Fibroblast of mammary gland (primary cell): ENCODE results near the gene GRPEL1.

ENCODE experiments used
- DNase-seq: peaks from one replicate; pipeline ENCODE4 v3.0.0-alpha.2; 2010; ENCODE audit warnings: low read depth
- H3K4me3 ChIP-seq: 2 replicates; pipeline ENCODE4 v1.5.1; 2011; ENCODE audit warnings: low read depth, mild to moderate bottlenecking, low read length, moderate library complexity; ENCODE audit not compliant: control insufficient read depth
- TF ChIP-seq, protein P1 (sequence below): conservative IDR thresholded peaks from 2 replicates; pipeline ENCODE4 v1.5.1; 2011; ENCODE audit warnings: low read depth, low read length, inconsistent platforms; ENCODE audit not compliant: control insufficient read depth, insufficient read depth

The GRPEL1 gene

DNA sequence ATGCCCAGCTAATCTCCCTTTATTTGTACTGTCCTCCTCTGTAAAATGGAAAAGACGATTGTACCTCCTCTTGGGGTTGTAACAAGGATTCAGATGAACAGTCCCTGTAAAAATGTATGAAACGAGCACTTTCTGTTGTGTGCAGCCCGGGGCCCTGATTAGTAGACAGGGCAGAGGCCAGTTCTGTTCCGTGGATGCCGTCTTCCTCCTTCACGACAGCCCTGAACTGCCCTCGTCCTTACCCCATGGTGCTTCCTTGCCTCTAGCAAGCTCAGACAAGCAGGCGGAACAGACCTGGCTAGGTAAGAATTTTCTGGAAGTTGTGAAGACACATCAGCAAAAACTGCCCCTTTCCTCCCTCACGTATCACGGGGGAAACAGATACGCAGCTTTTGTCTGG, 47.0 kb downstream of the GRPEL1 start:
- no peak for DNase-seq
- TF ChIP-seq, protein P1, sequence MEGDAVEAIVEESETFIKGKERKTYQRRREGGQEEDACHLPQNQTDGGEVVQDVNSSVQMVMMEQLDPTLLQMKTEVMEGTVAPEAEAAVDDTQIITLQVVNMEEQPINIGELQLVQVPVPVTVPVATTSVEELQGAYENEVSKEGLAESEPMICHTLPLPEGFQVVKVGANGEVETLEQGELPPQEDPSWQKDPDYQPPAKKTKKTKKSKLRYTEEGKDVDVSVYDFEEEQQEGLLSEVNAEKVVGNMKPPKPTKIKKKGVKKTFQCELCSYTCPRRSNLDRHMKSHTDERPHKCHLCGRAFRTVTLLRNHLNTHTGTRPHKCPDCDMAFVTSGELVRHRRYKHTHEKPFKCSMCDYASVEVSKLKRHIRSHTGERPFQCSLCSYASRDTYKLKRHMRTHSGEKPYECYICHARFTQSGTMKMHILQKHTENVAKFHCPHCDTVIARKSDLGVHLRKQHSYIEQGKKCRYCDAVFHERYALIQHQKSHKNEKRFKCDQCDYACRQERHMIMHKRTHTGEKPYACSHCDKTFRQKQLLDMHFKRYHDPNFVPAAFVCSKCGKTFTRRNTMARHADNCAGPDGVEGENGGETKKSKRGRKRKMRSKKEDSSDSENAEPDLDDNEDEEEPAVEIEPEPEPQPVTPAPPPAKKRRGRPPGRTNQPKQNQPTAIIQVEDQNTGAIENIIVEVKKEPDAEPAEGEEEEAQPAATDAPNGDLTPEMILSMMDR: no peak
- no peak overlapping the region for H3K4me3 ChIP-seq

DNA sequence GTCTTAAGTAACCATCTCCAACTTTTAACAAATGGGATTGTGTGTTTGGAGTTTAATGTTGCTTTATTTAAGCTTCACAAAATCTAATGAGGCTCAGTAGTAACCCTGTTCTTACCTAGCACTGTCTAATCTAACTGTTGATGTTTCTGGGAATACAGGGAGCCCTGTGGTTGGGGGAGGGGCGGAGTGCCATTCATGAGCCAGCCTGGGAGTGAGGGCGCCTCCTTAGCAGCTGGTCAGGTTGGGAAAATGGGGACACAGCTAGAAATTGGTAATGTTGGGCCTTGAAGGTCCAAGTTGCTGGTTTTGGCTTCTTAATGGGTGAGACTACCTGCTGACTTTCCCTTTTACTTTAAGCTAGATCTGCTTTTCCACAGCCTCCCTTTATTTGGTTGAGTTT, 47.6 kb downstream of the GRPEL1 start:
- TF ChIP-seq, protein P1: no peak
- H3K4me3 ChIP-seq: no peak overlapping the region
- no peak for DNase-seq

DNA sequence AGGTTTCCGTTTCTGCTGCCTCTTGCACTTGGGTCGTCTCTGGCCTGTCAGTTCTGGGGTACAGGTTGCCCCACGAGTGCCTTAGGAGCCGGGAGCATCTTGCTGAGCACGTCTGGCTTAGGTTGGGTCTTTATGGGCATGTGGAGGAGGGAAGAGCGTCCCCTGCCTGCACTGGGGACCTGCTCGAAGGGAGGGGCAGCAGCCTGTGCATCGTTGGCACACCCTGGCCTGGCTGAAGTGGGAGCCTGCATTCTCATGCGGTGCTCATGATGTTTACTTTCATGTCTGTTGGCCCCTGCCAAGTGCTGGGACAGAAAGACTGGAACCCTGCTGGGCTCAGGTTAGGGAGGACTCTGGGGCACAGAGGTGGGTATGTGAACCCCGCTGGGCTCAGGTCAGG, 48.5 kb downstream of the GRPEL1 start:
- TF ChIP-seq, protein P1: no peak
- no peak for DNase-seq
- H3K4me3 ChIP-seq: no peak overlapping the region

DNA sequence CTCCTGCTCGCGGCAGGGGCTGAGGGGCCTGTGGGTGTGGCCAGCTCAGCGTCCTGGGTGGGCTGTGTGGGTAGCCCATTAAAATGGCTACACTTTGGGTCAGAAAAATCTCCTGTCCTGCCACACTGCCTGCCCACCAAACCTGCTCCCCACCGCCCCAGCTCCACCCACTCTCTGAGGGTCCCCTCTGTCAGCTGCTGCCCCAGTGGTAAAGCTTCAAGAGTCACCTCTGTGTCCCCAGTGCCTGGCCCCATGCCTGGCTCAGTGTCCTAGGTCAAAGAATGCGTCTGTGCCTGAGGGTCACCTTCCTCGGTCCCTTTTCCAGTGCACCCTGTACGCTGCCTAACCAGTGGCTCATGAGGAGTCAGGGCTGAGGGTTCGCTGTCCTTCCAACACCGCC, 49.6 kb downstream of the GRPEL1 start:
- TF ChIP-seq, protein P1: no peak
- no peak overlapping the region for H3K4me3 ChIP-seq
- no peak for DNase-seq

DNA sequence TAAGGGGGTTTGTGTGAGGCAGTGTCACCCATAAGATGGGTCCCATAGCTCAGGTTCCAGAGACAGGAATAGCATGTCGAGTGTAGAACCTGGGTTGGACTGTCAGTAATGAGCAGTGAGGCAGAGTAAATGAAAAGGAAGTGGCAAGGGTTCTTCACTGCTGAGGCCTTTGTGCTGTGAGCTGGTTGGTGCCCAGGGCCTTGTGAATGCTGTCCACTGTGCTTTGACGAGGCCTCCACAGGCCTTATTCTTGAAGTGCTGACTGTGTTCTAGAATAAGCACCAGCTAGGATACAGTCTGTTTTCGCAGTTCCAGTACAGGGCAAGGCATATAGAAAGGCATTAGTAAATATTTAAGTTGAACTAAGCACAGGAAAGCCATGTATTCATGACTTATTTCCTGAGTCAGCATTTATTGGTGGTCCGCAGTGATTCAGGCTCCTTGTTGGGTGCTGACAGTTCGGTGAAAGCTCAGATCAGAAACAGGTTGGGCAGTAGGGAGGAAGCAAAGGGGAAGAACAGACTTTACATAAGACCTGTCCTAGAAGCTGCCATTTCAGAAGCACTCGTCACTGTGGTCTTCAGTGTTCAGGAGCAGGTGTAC, 50.3 kb downstream of the GRPEL1 start:
- no peak overlapping the region for H3K4me3 ChIP-seq
- TF ChIP-seq, protein P1: no peak
- no peak for DNase-seq

DNA sequence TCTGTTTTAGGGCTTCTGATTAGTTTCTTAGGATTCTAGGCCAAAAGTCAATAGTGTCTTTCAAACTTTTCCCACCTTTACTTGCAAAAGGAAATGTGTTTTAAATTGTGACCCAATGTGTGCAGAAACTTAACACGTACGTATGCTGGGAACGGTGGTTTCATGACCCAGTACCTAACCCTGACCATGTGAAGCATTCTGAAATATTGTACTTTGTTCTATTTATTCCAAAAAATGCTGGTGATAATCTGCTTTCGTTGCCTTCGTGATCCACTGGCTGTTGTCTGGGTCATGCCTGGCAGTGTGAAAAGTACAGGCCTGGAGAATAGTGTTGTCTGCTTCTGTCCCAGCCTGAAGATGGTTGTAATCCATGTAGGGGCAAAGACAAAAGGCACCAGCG, 51.4 kb downstream of the GRPEL1 start:
- DNase-seq: no peak
- TF ChIP-seq, protein P1: no peak
- no peak overlapping the region for H3K4me3 ChIP-seq

DNA sequence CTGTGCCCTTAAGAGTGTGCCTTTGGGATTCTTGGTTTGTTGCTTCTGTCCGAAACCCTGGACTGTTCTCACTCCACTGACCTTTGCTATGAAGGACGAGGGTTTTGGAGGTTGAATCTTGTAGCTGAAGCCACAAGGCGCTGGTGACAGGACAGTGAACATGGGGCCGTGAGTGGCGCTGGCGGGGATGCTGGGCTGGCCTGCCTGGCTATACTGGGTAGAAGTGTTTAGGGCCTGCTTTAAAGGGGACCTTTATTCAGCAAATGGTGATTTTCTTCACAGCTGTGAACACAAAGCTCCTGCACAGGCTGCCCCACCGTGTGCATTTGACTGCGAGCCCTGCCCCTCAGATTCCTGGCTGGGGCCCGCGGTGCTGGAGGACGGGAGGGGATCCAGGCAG, 51.8 kb downstream of the GRPEL1 start:
- TF ChIP-seq, protein P1: no peak

More for the DNA sequence above, 51.8 kb downstream of the GRPEL1 start:
- DNase-seq: no peak
- no peak overlapping the region for H3K4me3 ChIP-seq
